H9 (cell line): Measurements from ENCODE around the gene COL11A1. TPM values are rescaled to one million over a fixed set of nuclear protein-coding genes. Genes with fewer than 3 reads are reported as not detected.

Source experiments
- DNase-seq: peaks from one replicate; pipeline ENCODE4 v3.0.0-alpha.2; 2017
- H2AFZ ChIP-seq: one replicate; pipeline ENCODE4 v1.6.1; 2013; ENCODE audit warnings: mild to moderate bottlenecking, low read length, control low read depth, moderate library complexity
- H2AK5ac ChIP-seq: 2 replicates; pipeline ENCODE4 v1.6.1; 2013; ENCODE audit warnings: low read length, control low read depth, mixed read lengths; ENCODE audit not compliant: insufficient read length
- H2BK120ac ChIP-seq: one replicate; pipeline ENCODE4 v1.6.1; 2013; ENCODE audit warnings: low read depth, mild to moderate bottlenecking, low read length, control low read depth, inconsistent platforms; ENCODE audit not compliant: poor library complexity, severe bottlenecking
- H2BK12ac ChIP-seq: 2 replicates; pipeline ENCODE4 v1.6.1; 2013; ENCODE audit warnings: low read length, control low read depth, mixed read lengths, low read depth; ENCODE audit not compliant: insufficient read length
- H2BK15ac ChIP-seq: 2 replicates; pipeline ENCODE4 v1.6.1; 2013; ENCODE audit warnings: low read depth, low read length, control low read depth
- H2BK20ac ChIP-seq: one replicate; pipeline ENCODE4 v1.6.1; 2013; ENCODE audit warnings: low read depth, mild to moderate bottlenecking, low read length, control low read depth, inconsistent platforms; ENCODE audit not compliant: poor library complexity, severe bottlenecking
- H2BK5ac ChIP-seq: 2 replicates; pipeline ENCODE4 v1.6.1; 2013; ENCODE audit warnings: low read length, control low read depth, mixed read lengths; ENCODE audit not compliant: insufficient read length
- H3K14ac ChIP-seq: 2 replicates; pipeline ENCODE4 v1.6.1; 2013; ENCODE audit warnings: low read length, control low read depth; ENCODE audit not compliant: insufficient read depth
- H3K18ac ChIP-seq: 2 replicates; pipeline ENCODE4 v1.6.1; 2013; ENCODE audit warnings: low read depth, mild to moderate bottlenecking, mixed read lengths, low read length, control low read depth; ENCODE audit not compliant: insufficient read length
- H3K23ac ChIP-seq: 2 replicates; pipeline ENCODE4 v1.6.1; 2013; ENCODE audit warnings: low read length, control low read depth, mixed read lengths, low read depth; ENCODE audit not compliant: insufficient read length
- H3K23me2 ChIP-seq: 2 replicates; pipeline ENCODE4 v1.6.1; 2013; ENCODE audit warnings: low read depth, mild to moderate bottlenecking, mixed read lengths, low read length, control low read depth; ENCODE audit not compliant: insufficient read length, poor library complexity, severe bottlenecking
- H3K27ac ChIP-seq: 2 replicates; pipeline ENCODE4 v1.5.1; 2013; ENCODE audit warnings: low read length, control low read depth, mixed read lengths, low read depth; ENCODE audit not compliant: insufficient read length
- H3K27me3 ChIP-seq: 2 replicates; pipeline ENCODE4 v1.6.1; 2013; ENCODE audit warnings: low read length, control low read depth, inconsistent platforms; ENCODE audit not compliant: insufficient read depth
- H3K4ac ChIP-seq: 2 replicates; pipeline ENCODE4 v1.6.1; 2013; ENCODE audit warnings: low read depth, mild to moderate bottlenecking, control low read depth, inconsistent platforms, low read length, moderate library complexity
- H3K4me1 ChIP-seq: 2 replicates; pipeline ENCODE4 v1.6.1; 2013; ENCODE audit warnings: low read length, control low read depth, inconsistent platforms; ENCODE audit not compliant: insufficient read depth
- H3K4me2 ChIP-seq: 2 replicates; pipeline ENCODE4 v1.6.1; 2013; ENCODE audit warnings: low read length, control low read depth, mixed read lengths; ENCODE audit not compliant: insufficient read length, insufficient read depth
- H3K56ac ChIP-seq: 2 replicates; pipeline ENCODE4 v1.6.1; 2013; ENCODE audit warnings: low read depth, mild to moderate bottlenecking, mixed read lengths, low read length, control low read depth; ENCODE audit not compliant: insufficient read length
- H3K79me1 ChIP-seq: 2 replicates; pipeline ENCODE4 v1.6.1; 2013; ENCODE audit warnings: low read depth, mild to moderate bottlenecking, moderate library complexity, low read length, control low read depth, inconsistent platforms; ENCODE audit not compliant: insufficient read depth, poor library complexity, severe bottlenecking
- H3K79me2 ChIP-seq: 2 replicates; pipeline ENCODE4 v1.6.1; 2013; ENCODE audit warnings: low read length, control low read depth, inconsistent platforms; ENCODE audit not compliant: insufficient read depth
- H3K9ac ChIP-seq: 2 replicates; pipeline ENCODE4 v1.6.1; 2013; ENCODE audit warnings: low read length, control low read depth, mixed read lengths; ENCODE audit not compliant: insufficient read length; ENCODE audit errors: extremely low read depth
- H3K9me3 ChIP-seq: one replicate; pipeline ENCODE4 v1.6.1; 2013; ENCODE audit warnings: low read depth, low read length, inconsistent platforms; ENCODE audit not compliant: control insufficient read depth
- H3T11ph ChIP-seq: one replicate; pipeline ENCODE4 v1.6.1; 2013; ENCODE audit warnings: mild to moderate bottlenecking, low read length, control low read depth, inconsistent platforms
- H4K20me1 ChIP-seq: one replicate; pipeline ENCODE4 v1.6.1; 2013; ENCODE audit not compliant: control insufficient read depth, insufficient read length, insufficient read depth
- H4K5ac ChIP-seq: 2 replicates; pipeline ENCODE4 v1.6.1; 2013; ENCODE audit warnings: low read depth, mild to moderate bottlenecking, mixed read lengths, low read length, control low read depth; ENCODE audit not compliant: insufficient read length
- H4K8ac ChIP-seq: replicated peaks from 2 replicates; pipeline ENCODE4 v1.6.1; 2013; ENCODE audit warnings: low read length, control low read depth, mixed read lengths, low read depth; ENCODE audit not compliant: insufficient read length
- H4K91ac ChIP-seq: 2 replicates; pipeline ENCODE4 v1.6.1; 2013; ENCODE audit warnings: low read depth, mild to moderate bottlenecking, moderate library complexity, mixed read lengths, low read length, control low read depth; ENCODE audit not compliant: insufficient read length
- H3K27ac Mint-ChIP-seq, 3 experiments: 2 replicates in 2 of 3; 3 replicates in 1 of 3; pipeline ENCODE4 v1.8.0; 2020 to 2021; ENCODE audit warnings: mixed read lengths in 3 of 3, mild to moderate bottlenecking in 1 of 3, moderate library complexity in 1 of 3
- H3K27me3 Mint-ChIP-seq: 2 replicates; pipeline ENCODE4 v1.8.0; 2021; ENCODE audit warnings: low read depth, mild to moderate bottlenecking, moderate library complexity, mixed read lengths
- H3K36me3 Mint-ChIP-seq, 3 experiments: 2 replicates in 2 of 3; 3 replicates in 1 of 3; pipeline ENCODE4 v1.8.0; 2020 to 2021; ENCODE audit warnings: low read depth in 3 of 3, mixed read lengths in 3 of 3; ENCODE audit not compliant: insufficient read depth in 1 of 3
- H3K4me1 Mint-ChIP-seq, 2 experiments: 2 replicates each; pipeline ENCODE4 v1.8.0; 2020; ENCODE audit warnings: mixed read lengths in 2 of 2
- H3K4me3 Mint-ChIP-seq, 2 experiments: 2 replicates in 1 of 2; 3 replicates in 1 of 2; pipeline ENCODE4 v1.8.0; 2020 to 2021; ENCODE audit warnings: mild to moderate bottlenecking in 2 of 2, mixed read lengths in 2 of 2, moderate library complexity in 1 of 2
- H3K9me3 Mint-ChIP-seq, 2 experiments: 2 replicates in 1 of 2; 3 replicates in 1 of 2; pipeline ENCODE4 v1.8.0; 2020; ENCODE audit warnings: mild to moderate bottlenecking in 2 of 2, mixed read lengths in 2 of 2, moderate library complexity in 1 of 2
- CTCF ChIP-seq: fragments of 200-600 bp; sonication (generic); conservative IDR thresholded peaks from 3 replicates; pipeline ENCODE4 v1.8.0; 2021; ENCODE audit warnings: antibody characterized with exemption, mild to moderate bottlenecking
- WGBS: extraction: QIAGEN DNeasy Blood & Tissue Kit; methylation state at CpG from one replicate; pipeline ENCODE4 v1.1.7; 2013; ENCODE audit warnings: missing lambda C conversion rate, low lambda C conversion rate, mixed read lengths; ENCODE audit not compliant: insufficient read length; ENCODE audit errors: extremely low coverage; 5-methylcytosine and 5-hydroxymethylcytosine counted together
- total RNA-seq: library from RNA; stranded (reverse); gene quantifications from 2 replicates; pipeline ENCODE4 v1.2.1, GENCODE V29; 2021

Gene COL11A1
- total RNA-seq, 1 experiment from 2014 or later: 7.5 TPM

- Mint-ChIP-seq H3K4me3 (no peak overlapping the region), H3K27me3 (no peaks in the 10 kb centered on the region), H3K27ac (no peak overlapping the region), H3K4me1 (no peaks in the 10 kb centered on the region), H3K9me3 (no peaks in the 10 kb centered on the region), H3K36me3 (no peaks in the 10 kb centered on the region)
- H3K18ac ChIP-seq: no peak overlapping the region
- no peak overlapping the region for H3K23ac ChIP-seq
- no peak overlapping the region for H4K8ac ChIP-seq
- no peaks in the 10 kb centered on the region for H4K20me1 ChIP-seq
- H2BK15ac ChIP-seq: no peak overlapping the region
- no peak overlapping the region for H3K14ac ChIP-seq
- WGBS: no CpG with 5 or more reads among the region's 2 CpGs
- H4K5ac ChIP-seq: no peak overlapping the region
- no peaks in the 10 kb centered on the region; the same call in 1 of the 2 replicates for H3K79me2 ChIP-seq
- H2AK5ac ChIP-seq: no peak overlapping the region
- no peak overlapping the region for H3T11ph ChIP-seq
- no peak overlapping the region for H2BK120ac ChIP-seq
- no peak overlapping the region for H2AFZ ChIP-seq
- DNase-seq: no peak
- no peaks in the 10 kb centered on the region for H3K9me3 ChIP-seq
- H3K79me1 ChIP-seq: no peaks in the 10 kb centered on the region
- H4K91ac ChIP-seq: no peak overlapping the region
- no peaks in the 10 kb centered on the region for H3K4me1 ChIP-seq
- no peak overlapping the region for H2BK12ac ChIP-seq
- TF ChIP-seq CTCF: no peak
- H3K4me2 ChIP-seq: no peak overlapping the region
- no peak overlapping the region for H3K56ac ChIP-seq
- H3K9ac ChIP-seq: no peak overlapping the region
- H3K23me2 ChIP-seq: no peaks in the 10 kb centered on the region
- H3K27me3 ChIP-seq: no peaks in the 10 kb centered on the region
- no peak overlapping the region for H3K4ac ChIP-seq
- H2BK5ac ChIP-seq: no peak overlapping the region
- no peak overlapping the region for H2BK20ac ChIP-seq
- H3K27ac ChIP-seq: no peak overlapping the region
Observed at GRCh38 chr1:103089221-103089620, 19.1 kb downstream of the COL11A1 start.
